Hematopoietic multipotent progenitor cell treated with erythropoietin and hydrocortisone succinate and interleukin-3 and kit ligand, for 6 days (in vitro differentiated cells): ENCODE results near the gene IGFN1.
A peak's percentile ranks its signal among the peaks of the same experiment; 100 is the strongest.

Source experiments
- DNase-seq: peaks from one replicate; pipeline ENCODE4 v3.0.0-alpha.2; 2015

IGFN1 gene

DNA sequence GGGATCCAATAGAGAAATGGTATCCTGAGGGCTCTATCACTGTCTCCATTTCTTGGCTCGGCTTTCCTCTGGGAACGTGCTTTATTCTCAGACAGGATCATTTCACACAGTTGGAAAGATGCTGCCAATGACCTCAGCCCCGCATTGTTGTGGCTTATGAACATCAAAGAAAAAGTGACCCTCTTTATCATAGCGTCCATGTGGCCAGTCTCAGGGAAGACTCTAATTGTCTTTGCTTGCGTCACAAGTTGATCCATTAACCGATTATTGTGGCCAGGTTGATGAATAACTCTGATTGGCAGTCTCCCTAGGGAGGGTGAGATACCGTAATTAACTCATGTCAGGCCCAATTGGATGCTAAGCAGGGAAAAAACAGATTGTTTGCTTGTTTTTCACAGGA, 26.0 kb upstream of the IGFN1 start:
- DNase-seq: no peak

GRCh38 chr1:201167041-201167991, 23.3 kb upstream of the IGFN1 start:
- DNase-seq: no peak

DNA sequence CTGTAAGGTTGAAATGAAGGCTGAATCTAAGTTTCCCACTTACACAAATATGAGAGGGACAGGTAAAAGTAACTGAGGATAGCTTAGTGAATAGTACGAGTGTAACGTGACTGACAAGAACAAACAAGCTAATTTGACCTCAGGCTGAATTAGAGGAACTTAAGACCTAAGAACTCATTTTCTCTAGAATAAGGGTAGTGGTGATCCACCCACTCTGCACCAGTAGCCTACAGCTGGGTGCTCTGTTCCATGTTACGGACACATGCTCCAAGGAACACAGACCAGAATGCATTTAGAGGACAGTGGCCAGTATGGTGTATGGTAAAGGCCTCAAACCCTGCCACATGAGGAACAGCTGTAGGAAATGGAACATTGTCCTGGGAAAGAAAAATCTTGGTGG, 21.4 kb upstream of the IGFN1 start:
- no peak for DNase-seq

GRCh38 chr1:201169971-201170532, 20.6 kb upstream of the IGFN1 start:
- no peak for DNase-seq

- DNase-seq: peak; percentile 93
These were observed 20.0 kb upstream of the IGFN1 start for GRCh38 chr1:201170533-201171062.

GRCh38 chr1:201171063-201172036, 19.3 kb upstream of the IGFN1 start:
- DNase-seq: peak; percentile 58

DNA sequence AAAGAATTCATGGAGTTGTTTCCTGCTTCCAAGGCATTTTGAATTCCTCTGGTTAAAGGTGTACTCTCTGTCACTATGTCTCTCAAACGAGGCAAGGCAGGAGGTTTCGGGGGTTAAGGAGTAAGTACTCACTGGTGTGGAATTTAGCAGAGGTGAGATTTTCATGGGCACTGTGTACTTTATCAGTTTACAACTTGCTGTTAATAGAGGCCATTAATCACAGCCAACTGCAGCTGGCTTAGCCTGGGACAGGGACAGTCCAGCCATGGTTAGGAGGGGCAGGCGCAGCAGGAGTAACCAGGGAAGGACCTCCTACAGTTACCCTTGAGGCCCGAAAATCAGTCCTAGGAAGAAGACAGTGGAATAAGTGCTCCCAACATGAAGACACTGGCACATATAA, 18.3 kb upstream of the IGFN1 start:
- DNase-seq: no peak

DNA sequence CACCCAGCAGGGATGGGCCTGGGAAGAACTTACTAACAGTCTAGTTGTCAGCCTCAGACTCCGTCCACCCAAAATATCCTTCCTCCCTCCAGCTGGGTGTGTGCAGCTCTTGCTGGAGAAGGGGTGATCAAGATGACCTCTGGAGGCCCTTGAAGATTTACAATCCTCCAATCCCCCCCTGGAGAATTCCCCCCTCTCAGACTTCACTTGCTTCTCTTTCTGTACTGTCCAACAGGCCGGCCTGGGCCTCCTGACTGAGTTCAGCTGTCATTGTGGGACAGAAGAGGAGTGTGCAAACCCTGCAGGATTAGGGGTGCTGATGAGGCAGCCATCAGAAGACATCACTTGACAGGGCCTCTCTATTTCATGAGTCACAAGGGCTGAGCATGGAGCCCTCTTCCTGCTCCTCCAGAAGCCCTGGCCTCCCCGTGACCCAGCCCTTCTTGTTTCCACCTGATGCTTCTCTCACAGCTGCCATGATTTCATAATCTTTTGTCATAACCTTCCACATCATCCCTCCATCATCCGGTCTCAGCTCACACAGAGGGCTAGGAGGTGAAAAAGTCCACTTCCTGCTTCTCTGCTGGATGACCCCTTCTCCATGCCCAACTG, 17.5 kb upstream of the IGFN1 start:
- no peak for DNase-seq

DNA sequence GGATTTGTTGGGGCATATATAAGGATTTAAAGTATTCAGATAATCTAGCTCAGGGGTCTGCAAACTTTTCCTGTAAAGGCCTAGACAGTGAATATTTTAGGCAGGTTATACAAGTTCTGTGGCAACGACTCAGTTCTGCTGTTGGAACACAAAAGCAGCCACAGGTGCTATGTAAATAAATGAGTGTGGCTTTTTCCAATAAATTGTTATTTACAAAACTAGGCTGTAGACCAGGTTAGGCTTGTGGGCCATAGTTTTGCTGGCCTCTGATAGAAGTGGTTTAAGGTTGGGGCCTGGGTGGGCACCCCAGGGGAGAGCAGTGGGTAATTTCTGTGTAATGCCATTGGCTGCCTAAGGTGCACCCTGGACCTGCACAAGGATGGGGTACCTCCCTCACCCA, 16.9 kb upstream of the IGFN1 start:
- no peak for DNase-seq

- DNase-seq: no peak
These were observed 14.7 kb upstream of the IGFN1 start for GRCh38 chr1:201175820-201176500.

DNA sequence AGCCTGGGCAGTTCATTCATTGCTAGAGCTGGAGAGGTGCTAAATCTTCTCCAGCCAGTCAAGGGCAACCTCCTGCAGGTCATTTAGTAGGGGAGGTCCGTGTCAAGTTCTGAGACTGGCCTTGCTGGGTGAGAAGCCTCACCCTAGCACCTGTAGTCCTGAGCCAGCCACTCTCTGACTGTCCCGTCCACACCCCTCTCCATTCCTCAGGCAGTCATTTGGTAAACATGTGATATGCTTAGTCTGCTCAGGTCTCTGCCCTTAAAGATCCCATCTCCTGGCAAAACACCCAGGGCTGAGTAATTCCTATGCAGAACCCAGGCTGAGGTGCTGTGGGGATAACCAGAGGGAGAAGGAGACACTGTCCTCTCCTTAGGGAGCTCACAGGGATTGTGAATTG, 13.7 kb upstream of the IGFN1 start:
- no peak for DNase-seq

DNA sequence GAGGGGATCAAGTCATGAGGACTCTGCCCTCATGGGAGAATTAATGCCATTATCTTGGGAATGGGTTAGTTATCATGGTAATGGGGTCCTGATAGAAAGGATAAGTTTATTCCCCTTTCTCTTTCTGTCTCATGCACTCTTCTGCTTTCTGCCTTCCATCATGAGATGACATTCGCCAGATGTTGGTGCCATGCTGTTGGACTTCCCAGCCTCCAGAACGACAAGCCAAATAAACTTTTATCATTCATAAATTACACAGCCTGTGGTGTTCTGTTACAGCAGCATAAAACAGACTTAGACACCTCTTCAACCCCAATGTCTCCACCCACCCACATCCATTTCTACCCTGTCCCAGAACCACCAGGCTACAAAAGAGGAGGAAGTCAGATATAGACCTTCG, 11.9 kb upstream of the IGFN1 start:
- no peak for DNase-seq

DNA sequence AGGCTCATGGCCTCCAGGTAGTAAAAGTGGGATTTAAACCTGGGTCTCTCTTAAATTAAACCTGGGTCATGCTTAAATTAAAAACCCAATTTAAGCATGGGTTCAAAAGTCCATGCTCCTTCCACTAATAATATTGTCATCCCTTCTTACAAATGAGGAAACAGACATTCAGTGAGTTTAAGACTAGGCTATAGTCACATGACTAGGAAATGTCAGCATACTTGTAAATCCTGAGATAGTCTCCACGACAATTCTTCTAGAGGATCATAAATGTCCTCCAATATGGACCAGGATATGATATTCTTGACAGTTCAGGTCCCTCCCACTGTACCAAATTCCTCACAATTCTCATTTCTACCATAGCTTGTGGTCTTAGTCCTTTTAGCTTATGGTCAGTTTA, 10.5 kb upstream of the IGFN1 start:
- DNase-seq: no peak

GRCh38 chr1:201180901-201181300, 9.7 kb upstream of the IGFN1 start:
- no peak for DNase-seq

GRCh38 chr1:201181323-201181722, 9.3 kb upstream of the IGFN1 start:
- no peak for DNase-seq

- no peak for DNase-seq
These were observed 8.9 kb upstream of the IGFN1 start for GRCh38 chr1:201181726-201182125.

GRCh38 chr1:201183209-201183608, 7.4 kb upstream of the IGFN1 start:
- no peak for DNase-seq

- DNase-seq: no peak
These were observed 6.9 kb upstream of the IGFN1 start for GRCh38 chr1:201183753-201184152.

DNA sequence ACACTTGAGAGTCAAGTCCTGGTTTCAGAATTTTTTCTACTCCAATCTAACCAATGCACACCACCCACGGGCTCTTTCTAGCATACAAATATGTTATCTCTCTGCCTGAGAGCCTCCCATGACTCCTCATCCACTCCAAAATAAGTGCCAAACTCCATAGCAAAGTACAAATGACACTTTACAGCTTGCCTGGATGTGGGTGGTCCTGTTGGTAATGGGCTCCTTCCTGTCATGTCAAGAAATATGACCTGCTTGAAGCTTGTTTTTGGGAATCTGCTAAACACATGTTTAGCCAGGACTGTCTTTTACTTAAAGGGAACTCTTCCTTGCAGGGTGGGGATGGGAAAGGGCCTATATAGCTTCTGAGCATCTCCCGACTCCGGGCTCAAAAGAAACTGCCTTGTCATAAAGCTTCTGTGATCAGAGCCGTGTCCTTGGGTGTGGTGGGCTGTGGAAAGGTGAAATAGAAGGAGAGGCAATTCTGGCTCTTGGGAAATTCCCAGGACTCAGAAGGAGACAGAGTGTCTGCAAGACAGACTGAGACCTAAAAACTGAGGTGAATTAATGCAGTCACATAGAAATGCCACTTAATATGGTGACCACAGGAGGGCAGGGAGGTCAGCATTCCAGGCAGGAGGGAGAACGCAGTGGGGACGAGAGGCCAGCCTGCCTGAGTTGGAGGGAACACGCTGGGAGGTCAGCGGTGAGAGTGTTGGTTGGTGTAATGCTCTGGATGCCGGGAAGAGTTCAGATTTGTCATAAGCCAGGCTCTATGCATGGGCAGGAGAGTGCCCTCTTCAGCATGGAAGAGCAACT, 6.1 kb upstream of the IGFN1 start:
- peak; percentile 61 for DNase-seq

- DNase-seq: no peak
These were observed 5.5 kb upstream of the IGFN1 start for GRCh38 chr1:201185123-201185453.

DNA sequence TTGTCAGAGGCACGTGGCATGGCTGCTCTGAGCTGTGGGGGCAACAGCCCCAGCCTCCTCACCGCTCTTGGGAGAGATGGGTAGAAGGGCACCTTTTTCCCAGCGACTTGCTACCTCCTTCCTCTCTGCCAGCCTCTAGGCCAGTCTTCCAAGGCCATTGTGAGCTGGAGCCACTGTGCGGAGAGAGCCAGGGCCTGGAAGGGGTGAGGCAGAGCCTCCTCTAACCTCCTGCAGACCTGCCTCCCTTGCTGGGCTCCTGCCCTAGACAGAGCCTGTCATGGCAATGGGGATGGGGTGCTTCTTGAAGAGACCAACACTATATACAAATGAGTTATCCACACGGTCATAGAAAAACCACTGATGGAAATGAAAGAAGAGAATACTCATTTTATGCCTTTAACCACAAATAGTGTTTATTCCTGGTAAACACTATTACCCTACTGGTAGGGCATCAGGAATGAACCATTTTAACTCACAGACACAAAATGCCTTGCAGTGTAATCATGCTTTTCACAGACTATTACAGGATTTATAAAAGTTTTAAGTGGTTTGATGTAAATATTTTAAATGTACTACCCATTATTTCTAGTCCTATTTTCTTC, 5.0 kb upstream of the IGFN1 start:
- DNase-seq: no peak
